HepG2 (cell line): ENCODE data around the gene SALL2. TPM values are rescaled to one million over a fixed set of nuclear protein-coding genes. Genes with fewer than 3 reads are reported as not detected.

Experiments used
- DDIT3 ChIP-seq: sonication (generic); formaldehyde crosslinking; IDR thresholded peaks from 2 replicates; pipeline ENCODE4 v1.4.0; 2020; ENCODE audit warnings: mild to moderate bottlenecking, missing genetic modification reagents
- HOXA7 ChIP-seq: sonication (generic); formaldehyde crosslinking; IDR thresholded peaks from 2 replicates; pipeline ENCODE4 v1.8.1; 2022; ENCODE audit warnings: mild to moderate bottlenecking, missing genetic modification reagents, moderate library complexity
- MTF2 ChIP-seq: sonication (generic); formaldehyde crosslinking; IDR thresholded peaks from 2 replicates; pipeline ENCODE4 v1.5.0; 2020; ENCODE audit warnings: missing genetic modification reagents, borderline replicate concordance
- PHB2 ChIP-seq: fragments of 450-650 bp; IDR thresholded peaks from 2 replicates; pipeline ENCODE4 v1.6.1; 2018; ENCODE audit not compliant: partially characterized antibody
- POLR2A ChIP-seq, 2 experiments: IDR thresholded peaks; 2 replicates each; pipeline ENCODE4 v1.6.1; 2011; ENCODE audit warnings: low read depth in 2 of 2, low read length in 2 of 2, mild to moderate bottlenecking in 1 of 2, moderate library complexity in 1 of 2; ENCODE audit not compliant: insufficient read depth in 1 of 2
- PREB ChIP-seq: sonication (generic); formaldehyde crosslinking; IDR thresholded peaks from 2 replicates; pipeline ENCODE4 v1.4.0; 2020; ENCODE audit warnings: missing genetic modification reagents
- ZBTB44 ChIP-seq: sonication (generic); formaldehyde crosslinking; IDR thresholded peaks from 2 replicates; pipeline ENCODE4 v1.4.0; 2020; ENCODE audit warnings: missing genetic modification reagents
- ZMAT5 ChIP-seq: sonication (generic); formaldehyde crosslinking; IDR thresholded peaks from 2 replicates; pipeline ENCODE4 v1.5.0; 2020; ENCODE audit warnings: mild to moderate bottlenecking, low read depth, missing genetic modification reagents, borderline replicate concordance
- ZNF337 ChIP-seq: sonication (generic); formaldehyde crosslinking; IDR thresholded peaks from 2 replicates; pipeline ENCODE4 v1.5.1; 2020; ENCODE audit warnings: missing genetic modification reagents, low read depth, mild to moderate bottlenecking, borderline replicate concordance
- ZNF431 ChIP-seq: sonication (generic); formaldehyde crosslinking; IDR thresholded peaks from 2 replicates; pipeline ENCODE4 v1.9.0; 2022; ENCODE audit warnings: missing genetic modification reagents, low read depth, mild to moderate bottlenecking, borderline replicate concordance
- polyA plus RNA-seq, 8 experiments: library from polyadenylated mRNA; depleted of rRNA in 3 of 8; stranded (reverse) in 7 of 8; unstranded in 1 of 8; fragments of >200 nt; fragmentation: Illumina TruSeq in 4 of 8; extraction: Trizol in 4 of 8; gene quantifications; 2 replicates each; pipeline versions ENCODE4 v1.2.1 to v1.2.3, GENCODE V29; 2011 to 2016; ENCODE audit warnings: low read depth in 4 of 8, missing spikeins in 1 of 8, mixed read lengths in 1 of 8; ENCODE audit not compliant: insufficient read depth in 1 of 8
- total RNA-seq, 5 experiments: library from RNA; depleted of rRNA; stranded (reverse); fragments of >200 nt; fragmentation: Illumina TruSeq; extraction: Trizol; gene quantifications; 2 replicates each; pipeline ENCODE4 v1.2.3, GENCODE V29; 2016; ENCODE audit warnings: low read depth in 1 of 5

The SALL2 gene
- total and polyA plus RNA-seq, 2 of the 13 experiments (the other 11 are each of a cell fraction or from before 2014, with no cell fraction given) = 4.9 to 5.8 TPM

- TF ChIP-seq ZMAT5 (CRISPR knock-in tag) (no peak), ZNF431 (CRISPR knock-in tag) (no peak), DDIT3 (no peak), ZBTB44 (CRISPR knock-in tag) (no peak), POLR2A (IDR thresholded peaks at IDR 0.05; ENCODE audit: insufficient read depth in 1 of 2, low read depth in 2 of 2, low read length in 2 of 2) (no peak), ZNF337 (CRISPR knock-in tag) (no peak), PREB (CRISPR knock-in tag) (no peak), MTF2 (CRISPR knock-in tag) (no peak), HOXA7 (CRISPR knock-in tag) (no peak), PHB2 (no peak)
These were observed 580 bp downstream of the SALL2 start (continued) for GRCh38 chr14:21525571-21525961.
